ENCODE results near the gene PIK3C2A. TPM values are rescaled to one million over a fixed set of nuclear protein-coding genes. Genes with fewer than 3 reads are reported as not detected.
"Not testable (repeated sequence)": the region's sequence is repeated elsewhere in the genome, so short reads cannot be mapped to it uniquely, and the experiment has no call there.

The PIK3C2A gene, protein sequence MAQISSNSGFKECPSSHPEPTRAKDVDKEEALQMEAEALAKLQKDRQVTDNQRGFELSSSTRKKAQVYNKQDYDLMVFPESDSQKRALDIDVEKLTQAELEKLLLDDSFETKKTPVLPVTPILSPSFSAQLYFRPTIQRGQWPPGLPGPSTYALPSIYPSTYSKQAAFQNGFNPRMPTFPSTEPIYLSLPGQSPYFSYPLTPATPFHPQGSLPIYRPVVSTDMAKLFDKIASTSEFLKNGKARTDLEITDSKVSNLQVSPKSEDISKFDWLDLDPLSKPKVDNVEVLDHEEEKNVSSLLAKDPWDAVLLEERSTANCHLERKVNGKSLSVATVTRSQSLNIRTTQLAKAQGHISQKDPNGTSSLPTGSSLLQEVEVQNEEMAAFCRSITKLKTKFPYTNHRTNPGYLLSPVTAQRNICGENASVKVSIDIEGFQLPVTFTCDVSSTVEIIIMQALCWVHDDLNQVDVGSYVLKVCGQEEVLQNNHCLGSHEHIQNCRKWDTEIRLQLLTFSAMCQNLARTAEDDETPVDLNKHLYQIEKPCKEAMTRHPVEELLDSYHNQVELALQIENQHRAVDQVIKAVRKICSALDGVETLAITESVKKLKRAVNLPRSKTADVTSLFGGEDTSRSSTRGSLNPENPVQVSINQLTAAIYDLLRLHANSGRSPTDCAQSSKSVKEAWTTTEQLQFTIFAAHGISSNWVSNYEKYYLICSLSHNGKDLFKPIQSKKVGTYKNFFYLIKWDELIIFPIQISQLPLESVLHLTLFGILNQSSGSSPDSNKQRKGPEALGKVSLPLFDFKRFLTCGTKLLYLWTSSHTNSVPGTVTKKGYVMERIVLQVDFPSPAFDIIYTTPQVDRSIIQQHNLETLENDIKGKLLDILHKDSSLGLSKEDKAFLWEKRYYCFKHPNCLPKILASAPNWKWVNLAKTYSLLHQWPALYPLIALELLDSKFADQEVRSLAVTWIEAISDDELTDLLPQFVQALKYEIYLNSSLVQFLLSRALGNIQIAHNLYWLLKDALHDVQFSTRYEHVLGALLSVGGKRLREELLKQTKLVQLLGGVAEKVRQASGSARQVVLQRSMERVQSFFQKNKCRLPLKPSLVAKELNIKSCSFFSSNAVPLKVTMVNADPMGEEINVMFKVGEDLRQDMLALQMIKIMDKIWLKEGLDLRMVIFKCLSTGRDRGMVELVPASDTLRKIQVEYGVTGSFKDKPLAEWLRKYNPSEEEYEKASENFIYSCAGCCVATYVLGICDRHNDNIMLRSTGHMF (N-terminal part only)
- 83.7 TPM for total RNA-seq

DNA sequence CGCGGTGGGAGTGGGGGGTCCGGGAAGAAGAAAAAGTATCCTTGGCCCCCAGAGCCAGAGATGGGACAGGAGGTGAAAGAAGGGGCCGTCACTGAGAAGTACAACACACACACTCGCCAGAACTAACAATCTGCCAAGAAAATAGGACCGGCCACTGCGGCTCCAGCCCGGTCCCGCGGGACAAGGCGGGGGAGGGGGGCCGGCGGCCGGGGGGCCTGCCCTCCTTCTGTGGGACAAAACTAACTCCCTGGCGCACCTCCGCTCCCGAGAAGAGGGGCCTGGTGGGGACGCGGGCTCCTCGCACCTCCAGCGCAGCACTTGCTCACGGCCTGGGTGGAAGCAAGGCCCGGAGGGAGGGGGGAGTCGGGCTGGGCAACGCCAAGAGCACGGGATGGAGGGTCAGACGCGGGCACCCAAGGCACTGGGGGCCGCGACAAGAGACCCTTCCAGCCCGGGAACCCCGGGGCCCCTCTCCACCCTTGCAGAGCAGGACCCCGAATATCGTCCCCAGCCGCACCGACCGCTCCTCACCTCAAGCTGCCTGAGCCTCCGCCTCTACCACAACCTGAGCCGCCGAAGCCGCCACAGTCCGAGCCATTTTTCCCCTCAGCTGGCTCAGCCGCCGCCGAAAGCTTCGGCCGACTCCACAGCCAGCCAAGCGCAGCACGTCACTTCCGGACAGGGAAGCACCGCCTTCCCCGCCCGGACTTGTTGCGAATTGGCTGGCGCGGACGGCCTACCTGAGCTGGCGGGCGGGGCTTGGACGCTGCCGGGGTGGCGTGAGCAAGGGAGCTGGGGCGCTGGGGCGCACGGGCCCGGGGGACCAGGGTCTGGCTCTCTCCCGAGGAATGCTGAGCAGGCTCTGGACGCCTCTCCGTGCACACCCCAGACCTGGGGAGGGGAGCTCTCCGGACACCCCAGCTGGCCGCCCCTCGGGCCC, at the start of gene PIK3C2A:
TSS of gene PIK3C2A (minus strand) at position 670 of the 940 bp plus-strand sequence. CDS start 38,245 bp downstream, outside the sequence.
- DNase-seq (ENCODE audit: low spot score) = peak; percentile 95

DNA sequence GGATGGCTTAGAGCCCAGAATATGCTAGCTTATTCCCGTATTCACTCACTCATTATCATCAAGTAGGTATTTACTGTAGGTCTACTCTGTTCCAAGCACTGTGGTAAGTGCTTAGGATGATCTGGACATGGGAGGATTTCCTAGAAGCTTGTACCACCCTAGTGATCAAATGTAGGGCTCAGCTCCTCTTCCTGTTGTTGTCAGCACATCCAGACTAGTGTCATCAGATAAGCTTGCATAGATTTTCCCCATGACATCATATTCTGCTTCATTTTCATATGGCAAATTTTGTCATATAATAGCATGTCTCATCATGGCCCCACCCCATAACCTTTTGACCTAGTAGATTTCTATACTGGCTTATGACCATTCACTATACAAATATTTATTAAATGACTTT, 49.4 kb upstream of the PIK3C2A start:
- DNase-seq (ENCODE audit: low spot score) = no peak

DNA sequence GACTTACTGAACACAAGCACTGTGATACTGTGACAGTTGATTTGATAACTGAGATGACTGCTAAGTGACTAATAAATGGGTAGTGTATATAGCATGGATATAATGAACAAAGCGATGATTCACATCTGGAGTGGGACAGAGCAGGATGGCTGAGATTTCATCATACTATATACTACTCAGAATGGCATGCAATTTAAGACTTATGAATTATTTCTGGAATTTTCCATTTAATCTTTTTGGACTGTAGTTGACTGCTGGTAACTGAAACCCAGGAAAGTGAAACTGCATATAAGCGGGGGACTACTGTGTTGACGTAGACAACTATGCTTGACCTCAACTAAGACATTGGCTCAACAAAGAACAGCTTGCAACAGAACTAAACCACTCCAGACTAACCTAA, 48.7 kb upstream of the PIK3C2A start:
- DNase-seq (ENCODE audit: low spot score) = no peak

DNA sequence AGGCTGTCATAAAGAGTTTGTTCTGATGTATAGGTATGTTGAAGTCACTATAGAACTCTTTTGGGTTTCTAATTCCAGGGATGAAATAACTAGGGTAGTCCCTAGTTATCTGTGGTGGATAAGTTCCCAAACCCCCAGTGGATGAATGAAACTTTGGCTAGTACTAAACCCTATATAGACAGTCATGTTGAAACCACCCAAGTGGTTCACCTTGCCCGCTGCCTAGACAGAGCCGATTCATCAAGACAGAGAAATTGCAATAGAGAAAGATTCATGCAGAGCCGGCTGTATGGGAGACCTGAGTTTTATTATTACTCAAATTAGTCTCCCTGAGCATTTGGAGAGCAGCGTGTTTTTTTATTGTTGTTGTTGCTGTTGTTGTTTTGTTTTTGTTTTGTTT, 44.9 kb upstream of the PIK3C2A start:
- DNase-seq (ENCODE audit: low spot score) = no peak

DNA sequence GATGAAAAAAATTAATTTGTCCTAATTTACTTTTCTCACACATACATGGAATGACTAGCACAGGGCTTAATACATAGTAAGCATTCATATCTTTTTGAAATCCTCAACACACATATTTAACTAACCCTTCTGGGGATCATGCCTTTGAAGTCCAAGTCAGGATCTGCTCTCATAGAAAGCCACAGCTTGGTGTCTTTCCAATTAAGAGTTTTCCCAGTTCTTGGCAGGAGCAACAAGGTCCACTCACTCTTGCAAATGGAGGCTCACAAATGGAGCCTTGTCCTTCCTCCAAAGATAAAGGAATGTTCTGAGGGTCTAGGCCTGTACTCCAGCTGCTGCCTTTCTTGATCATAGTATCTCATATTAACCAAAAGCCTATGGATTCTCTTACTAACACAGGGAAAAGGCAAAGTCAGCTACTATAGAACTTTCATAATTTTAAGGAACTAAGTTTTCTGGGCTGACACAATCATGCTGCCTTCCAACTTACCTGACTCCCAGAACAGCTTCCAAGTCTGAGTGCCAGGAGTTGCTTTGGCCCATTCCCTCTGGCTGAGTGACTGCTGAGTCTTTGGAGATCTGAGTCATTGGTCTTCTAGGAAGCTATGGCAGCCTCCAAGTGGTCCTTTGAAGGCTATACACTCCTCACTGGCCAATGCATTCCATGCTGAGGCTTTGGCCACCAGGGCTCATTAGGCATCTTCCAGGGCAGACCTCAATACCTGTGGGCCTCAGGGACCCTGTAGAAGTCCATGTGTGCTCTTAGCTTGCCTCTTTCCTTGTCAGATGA, 43.0 kb upstream of the PIK3C2A start:
- DNase-seq (ENCODE audit: low spot score) = no peak

DNA sequence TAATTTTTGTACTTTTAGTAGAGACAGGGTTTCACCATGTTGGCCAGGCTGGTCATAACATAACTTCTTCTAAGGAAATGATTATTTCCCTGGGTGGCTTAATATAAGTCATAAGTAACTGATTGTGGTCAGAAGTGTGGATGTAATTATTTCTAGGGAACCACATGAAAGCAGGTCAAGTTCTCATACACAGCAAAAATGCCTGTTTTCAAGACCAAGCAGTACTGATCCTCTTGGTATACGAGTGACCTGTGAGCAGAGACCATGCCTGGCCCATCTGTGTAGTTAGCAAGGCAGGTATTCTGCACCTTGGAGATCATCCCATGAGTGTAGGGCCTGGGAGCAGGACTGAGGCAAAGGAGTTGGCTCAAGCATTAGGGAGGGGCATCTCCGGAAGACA, 36.3 kb upstream of the PIK3C2A start:
- DNase-seq (ENCODE audit: low spot score) = no peak

DNA sequence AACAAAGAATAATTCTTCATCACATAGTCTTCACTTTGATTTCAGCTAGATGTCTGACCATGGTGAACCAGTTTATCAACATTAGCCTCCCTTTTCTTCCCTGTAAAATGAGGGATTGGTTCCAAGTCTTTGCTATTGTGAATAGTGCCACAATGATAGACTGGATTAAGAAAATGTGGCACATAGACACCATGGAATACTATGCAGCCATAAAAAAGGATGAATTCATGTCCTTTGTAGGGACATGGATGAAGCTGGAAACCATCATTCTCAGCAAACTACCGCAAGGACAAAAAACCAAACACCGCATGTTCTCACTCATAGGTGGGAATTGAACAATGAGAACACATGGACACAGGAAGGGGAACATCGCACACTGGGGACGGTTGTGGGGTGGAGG, 35.2 kb upstream of the PIK3C2A start:
- DNase-seq (ENCODE audit: low spot score) = not testable (repeated sequence)

DNA sequence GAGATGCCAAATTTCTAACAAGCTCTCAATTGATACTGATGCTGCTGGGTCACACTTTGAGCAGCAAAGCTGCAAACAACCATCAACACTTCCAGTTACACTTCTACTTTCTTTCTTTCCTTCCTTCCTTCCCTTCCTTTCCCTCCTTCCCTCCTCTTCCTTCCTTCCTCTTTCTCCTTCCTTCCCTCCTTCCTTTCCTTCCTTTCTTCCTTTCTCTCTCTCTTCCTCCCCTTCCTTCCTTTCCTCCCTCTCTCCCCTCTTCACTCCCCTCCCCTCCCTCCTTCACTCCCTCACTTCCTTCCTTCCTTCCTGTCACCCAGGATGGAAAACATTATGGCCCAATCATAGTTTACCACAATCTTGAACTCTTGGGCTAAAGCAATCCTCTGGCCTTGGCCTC, 33.0 kb upstream of the PIK3C2A start:
- no peak for DNase-seq (ENCODE audit: low spot score)

DNA sequence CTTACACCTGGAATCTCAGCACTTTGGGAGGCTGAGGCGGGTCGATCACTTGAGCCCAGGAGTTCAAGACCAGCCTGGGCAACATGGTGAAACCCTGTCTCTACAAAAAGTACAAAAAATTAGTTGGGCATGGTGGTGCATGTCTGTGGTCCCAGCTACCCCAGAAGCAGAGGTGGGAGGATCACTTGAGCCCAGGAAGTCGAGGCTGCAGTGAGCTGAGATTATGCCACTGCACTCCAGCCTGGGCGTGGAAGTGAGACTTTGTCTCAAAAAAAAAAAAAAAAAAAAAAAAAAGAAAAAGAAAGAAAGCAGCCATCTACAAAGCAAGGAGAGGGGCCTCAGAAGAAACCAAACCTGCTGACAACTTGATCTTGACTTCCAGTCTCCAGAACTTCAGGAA, 32.1 kb upstream of the PIK3C2A start:
- DNase-seq (ENCODE audit: low spot score) = not testable (repeated sequence)

DNA sequence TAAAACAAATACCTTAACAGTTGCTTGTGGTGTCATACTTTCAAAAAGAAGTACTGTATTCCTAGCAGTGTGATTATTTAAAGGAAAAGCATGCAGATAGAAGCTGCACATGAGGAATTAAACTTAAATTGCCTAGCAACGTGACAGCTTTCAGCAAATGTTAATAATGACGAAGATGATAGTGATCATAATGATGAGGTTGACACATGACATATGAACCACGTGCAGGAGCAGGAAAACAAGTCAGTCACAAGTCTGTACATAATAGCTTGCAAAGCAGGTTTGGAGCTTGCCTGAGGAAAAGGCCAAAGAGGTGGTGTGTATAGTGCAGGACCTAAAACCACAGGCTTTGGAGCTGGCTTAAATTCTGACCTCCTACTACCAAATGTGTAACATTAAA, 30.6 kb upstream of the PIK3C2A start:
- DNase-seq (ENCODE audit: low spot score) = no peak

DNA sequence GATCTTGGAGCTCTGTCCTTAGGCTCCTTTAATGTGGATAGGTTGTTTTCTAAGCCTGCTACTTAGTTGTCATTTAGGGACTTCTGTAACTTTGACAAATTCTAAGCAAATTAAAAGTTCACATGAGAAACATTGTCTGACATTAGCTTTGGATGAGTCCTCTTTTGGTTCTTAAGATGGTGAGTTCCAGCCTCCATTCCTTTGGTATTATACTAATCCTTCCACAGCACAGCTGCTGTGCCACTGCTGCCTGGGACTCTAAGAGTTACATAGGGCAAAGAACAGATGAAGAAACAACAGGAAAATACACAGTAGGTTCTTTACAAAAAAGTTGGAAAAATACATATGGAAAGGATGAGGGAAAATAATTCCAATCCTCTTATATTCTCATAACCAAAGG, 25.3 kb upstream of the PIK3C2A start:
- DNase-seq (ENCODE audit: low spot score) = no peak

DNA sequence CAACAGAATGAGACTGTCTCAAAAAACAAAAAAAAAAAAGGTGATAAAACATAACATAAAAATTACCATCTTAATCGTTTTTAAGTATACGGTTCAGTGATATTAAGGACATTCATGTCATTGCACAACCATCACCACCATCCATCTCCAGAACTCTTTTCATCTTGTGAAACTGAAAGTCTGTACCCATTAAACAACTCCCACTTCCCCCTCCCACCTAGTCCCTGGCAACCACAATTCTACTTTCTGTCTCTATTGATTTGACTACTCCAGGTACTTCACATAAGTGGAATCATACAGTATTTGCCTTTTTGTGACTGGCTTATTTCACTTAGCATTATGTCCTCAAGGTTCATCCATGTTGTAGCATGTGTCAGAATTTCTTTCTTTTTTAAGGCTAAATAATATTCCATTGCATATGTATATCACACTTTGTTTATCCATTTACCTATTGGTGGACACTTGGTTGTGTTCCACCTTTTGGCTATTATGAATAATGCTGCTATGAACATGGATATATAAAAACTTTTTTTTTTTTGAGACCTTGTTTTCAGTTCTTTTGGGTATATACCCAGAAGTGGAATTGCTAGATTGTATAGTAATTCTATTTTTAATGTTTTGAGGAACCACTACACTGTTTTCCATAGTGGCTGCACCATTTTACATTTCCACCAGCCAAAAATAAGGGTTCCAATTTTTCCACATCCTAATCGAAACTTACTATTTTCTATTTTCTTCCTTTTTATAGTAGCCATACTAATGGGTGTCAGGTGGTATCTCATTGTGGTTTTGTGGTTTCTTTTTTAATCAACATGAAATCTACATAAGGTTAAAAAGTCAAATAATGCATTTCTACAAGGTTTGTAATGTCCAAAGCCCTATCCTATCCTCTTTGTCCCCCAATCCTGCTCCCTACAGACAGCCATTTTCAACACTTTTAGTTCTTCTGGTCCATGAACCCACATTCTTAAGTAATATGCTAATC, 23.4 kb upstream of the PIK3C2A start:
- DNase-seq (ENCODE audit: low spot score) = no peak

DNA sequence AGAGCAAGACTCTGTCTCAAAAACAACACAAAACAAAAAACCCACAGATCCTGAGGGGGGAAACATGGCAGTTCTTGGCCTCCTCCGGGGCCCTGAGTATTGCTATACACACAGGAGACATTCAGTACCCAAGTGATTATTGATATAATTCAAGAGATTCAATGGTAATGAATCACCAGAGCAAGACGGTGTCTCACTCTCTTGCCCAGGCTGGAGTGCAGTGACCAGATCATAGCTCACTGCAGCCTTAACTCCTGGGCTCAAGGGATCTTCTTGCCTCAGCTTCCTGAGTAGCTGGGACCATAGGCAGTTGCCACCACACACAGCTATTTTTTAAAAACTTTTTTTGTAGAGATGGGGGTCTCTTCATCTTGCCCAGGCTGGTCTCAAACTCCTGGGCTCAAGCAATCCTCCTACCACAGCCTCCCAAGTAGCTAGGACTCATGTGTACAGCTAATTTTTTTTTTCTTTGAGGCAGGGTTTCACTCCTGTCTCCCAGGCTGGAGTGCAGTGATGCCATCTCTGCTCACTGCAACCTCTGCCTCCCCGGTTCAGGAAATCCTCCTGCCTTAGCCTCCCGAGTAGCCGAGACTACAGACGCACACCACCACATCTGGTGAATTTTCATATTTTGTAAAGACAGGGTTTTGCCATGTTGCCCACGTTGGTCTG, 21.8 kb upstream of the PIK3C2A start:
- DNase-seq (ENCODE audit: low spot score) = no peak

DNA sequence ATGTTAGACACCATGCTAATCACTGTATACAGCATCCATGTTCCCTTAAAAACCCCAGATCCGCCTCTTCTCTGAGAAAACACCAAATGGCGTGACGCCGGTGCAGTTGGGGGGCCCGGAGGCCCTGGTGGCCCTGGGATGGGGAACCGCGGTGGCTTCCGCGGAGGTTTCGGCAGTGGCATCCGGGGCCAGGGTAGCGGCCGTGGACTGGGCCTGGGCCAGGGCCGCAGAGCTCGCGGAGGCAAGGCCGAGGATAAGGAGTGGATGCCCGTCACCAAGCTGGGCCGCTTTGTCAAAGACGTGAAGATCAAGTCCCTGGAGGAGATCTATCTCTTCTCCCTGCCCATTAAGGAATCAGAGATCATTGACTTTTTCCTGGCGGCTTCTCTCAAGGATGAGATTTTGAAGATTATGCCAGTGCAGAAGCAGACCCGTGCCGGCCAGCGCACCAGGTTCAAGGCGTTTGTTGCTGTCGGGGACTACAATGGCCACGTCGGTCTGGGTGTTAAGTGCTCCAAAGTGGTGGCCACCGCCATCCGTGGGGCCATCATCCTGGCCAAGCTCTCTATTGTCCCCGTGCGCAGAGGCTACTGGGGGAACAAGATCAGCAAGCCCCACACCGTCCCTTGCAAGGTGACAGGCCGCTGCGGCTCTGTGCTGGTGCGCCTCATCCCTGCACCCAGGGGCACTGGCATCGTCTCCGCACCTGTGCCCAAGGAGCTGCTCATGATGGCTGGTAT, 20.6 kb upstream of the PIK3C2A start:
- DNase-seq (ENCODE audit: low spot score) = not testable (repeated sequence)

DNA sequence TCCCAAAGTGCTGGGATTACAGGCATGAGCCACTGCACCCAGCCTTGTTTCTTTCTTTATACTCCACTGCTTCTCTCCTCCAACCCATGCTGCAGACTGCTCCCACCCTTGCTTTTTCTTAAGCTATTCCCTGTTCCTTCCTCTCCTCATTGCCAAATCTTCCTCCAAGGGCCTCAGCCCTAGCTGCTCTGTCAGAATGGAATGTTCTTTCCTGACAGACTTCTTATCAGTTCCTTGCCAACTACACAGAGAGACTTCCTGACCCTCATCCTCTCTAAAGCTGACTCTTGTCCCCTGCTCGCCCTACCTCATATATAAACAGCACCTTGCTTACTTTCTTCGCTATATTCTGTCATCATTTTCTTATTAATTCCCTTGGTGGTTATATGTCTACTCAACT, 16.9 kb upstream of the PIK3C2A start:
- DNase-seq (ENCODE audit: low spot score) = no peak

DNA sequence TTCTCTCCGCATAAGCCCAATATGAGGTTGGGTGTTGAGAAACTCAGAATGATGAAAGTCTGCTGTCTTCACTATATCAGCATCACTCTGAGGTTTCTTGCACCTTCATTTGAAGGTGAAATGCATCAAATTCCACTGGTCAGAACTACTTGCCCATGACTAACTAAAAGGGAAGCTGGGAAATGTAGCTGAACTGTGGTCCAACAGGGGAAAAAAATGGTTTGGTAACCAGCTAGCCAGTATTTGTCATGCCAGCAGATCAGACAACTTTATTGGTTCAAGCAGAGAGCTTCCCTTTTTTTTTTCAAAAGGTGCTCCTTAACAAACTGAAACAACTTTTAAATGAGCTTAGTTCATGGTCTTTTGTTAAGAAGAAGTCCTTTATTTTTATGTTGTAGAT, 14.2 kb upstream of the PIK3C2A start:
- no peak for DNase-seq (ENCODE audit: low spot score)

DNA sequence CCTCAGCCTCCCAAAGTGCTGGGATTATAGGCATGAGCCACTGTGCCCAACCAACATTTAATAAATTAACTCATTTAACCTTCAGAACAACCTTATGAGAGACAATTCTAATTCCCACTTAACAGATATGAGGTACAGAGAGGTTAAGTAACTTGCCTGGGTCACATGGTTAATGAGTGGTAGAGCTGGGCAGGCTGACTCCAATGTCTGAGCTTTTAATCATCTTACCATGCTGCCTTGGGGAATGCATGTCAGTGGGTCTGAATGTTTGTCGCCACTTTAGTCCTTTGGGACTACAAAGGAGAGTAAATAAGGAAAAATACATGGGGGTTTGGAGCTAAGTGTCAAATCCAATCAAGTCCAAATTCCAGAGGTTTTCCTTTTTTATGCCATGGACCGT, 11.2 kb upstream of the PIK3C2A start:
- DNase-seq (ENCODE audit: low spot score) = no peak

DNA sequence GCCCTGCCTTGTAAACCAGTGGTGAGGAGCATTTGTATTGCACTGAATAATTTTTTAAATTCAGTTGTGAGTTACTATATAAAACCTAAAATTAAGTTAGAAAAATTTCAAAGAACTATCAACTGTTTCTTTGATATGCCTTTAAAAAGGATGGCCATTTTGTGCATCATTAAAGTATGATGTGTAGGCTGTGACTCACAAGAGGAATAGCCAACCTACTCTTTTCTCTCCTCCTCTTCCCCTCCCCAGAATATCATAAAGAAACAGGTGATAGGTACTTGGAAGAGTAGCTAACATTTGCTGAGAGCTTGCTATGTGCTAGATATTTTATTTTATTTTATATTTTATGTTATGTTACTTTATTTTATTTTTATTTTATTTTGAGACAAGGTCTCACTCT, 10.6 kb upstream of the PIK3C2A start:
- no peak for DNase-seq (ENCODE audit: low spot score)
